ENCODE measurements around the gene TTBK1. TPM values are rescaled to one million over a fixed set of nuclear protein-coding genes. Genes with fewer than 3 reads are reported as not detected.

Gene TTBK1
- total RNA-seq, 2 donors from 2014 or later, result 0.12 to 0.15 TPM

- H3K36me3 ChIP-seq, result no peaks in the 10 kb centered on the region
- H3K4me1 ChIP-seq, result no peaks in the 10 kb centered on the region
- TF ChIP-seq CTCF (IDR thresholded peaks at IDR 0.05), result no peak
- H3K27ac ChIP-seq, result no peak overlapping the region
- H3K4me3 ChIP-seq, result no peak overlapping the region
- no peak for DNase-seq (ENCODE audit: low spot score)
- H3K9me3 ChIP-seq, result no peaks in the 10 kb centered on the region
- H3K27me3 ChIP-seq, result no peaks in the 10 kb centered on the region
Measured at GRCh38 chr6:43295456-43295855, 52.2 kb downstream of the TTBK1 start.

- DNase-seq (ENCODE audit: low spot score), result no peak
- no peak overlapping the region for H3K4me3 ChIP-seq
- TF ChIP-seq CTCF (IDR thresholded peaks at IDR 0.05), result no peak
- H3K36me3 ChIP-seq, result no peaks in the 10 kb centered on the region
- no peaks in the 10 kb centered on the region for H3K27me3 ChIP-seq
- no peaks in the 10 kb centered on the region for H3K4me1 ChIP-seq
- no peaks in the 10 kb centered on the region for H3K9me3 ChIP-seq
- H3K27ac ChIP-seq, result no peak overlapping the region
Measured at GRCh38 chr6:43296780-43297497, 53.7 kb downstream of the TTBK1 start.

GRCh38 chr6:43297644-43298564, 54.6 kb downstream of the TTBK1 start, which contains the start of gene SLC22A7:
Gene SLC22A7, plus strand, starts transcription at chr6:43298260. Its CDS starts 99 bp downstream, at chr6:43298359.
- H3K27me3 ChIP-seq, result no peaks in the 10 kb centered on the region
- H3K4me1 ChIP-seq, result no peaks in the 10 kb centered on the region
- H3K4me3 ChIP-seq, result no peak within 1 kb of the TSS
- no peak for TF ChIP-seq CTCF (IDR thresholded peaks at IDR 0.05)
- DNase-seq (ENCODE audit: low spot score), result no peak
- H3K27ac ChIP-seq, result no peak within 1 kb of the TSS
- no peaks in the 10 kb centered on the region for H3K36me3 ChIP-seq
- no peaks in the 10 kb centered on the region for H3K9me3 ChIP-seq

GRCh38 chr6:43298565-43299337, 55.5 kb downstream of the TTBK1 start:
- DNase-seq (ENCODE audit: low spot score), result no peak
- TF ChIP-seq CTCF (IDR thresholded peaks at IDR 0.05), result no peak
- Histone ChIP-seq H3K27me3 (no peaks in the 10 kb centered on the region), H3K36me3 (no peaks in the 10 kb centered on the region), H3K27ac (no peak overlapping the region), H3K4me1 (no peaks in the 10 kb centered on the region), H3K4me3 (no peak overlapping the region), H3K9me3 (no peaks in the 10 kb centered on the region)

GRCh38 chr6:43299338-43300293, 56.3 kb downstream of the TTBK1 start:
- H3K4me3 ChIP-seq, result no peak overlapping the region
- no peaks in the 10 kb centered on the region for H3K4me1 ChIP-seq
- H3K27ac ChIP-seq, result no peak overlapping the region
- no peak for TF ChIP-seq CTCF (IDR thresholded peaks at IDR 0.05)
- no peak for DNase-seq (ENCODE audit: low spot score)
- H3K27me3 ChIP-seq, result no peaks in the 10 kb centered on the region
- no peaks in the 10 kb centered on the region for H3K9me3 ChIP-seq
- H3K36me3 ChIP-seq, result no peaks in the 10 kb centered on the region

All from right atrium auricular region (tissue), 2 donors.